GM23248 (cell line): Measurements from ENCODE around the gene TMEM234. TPM values are rescaled to one million over a fixed set of nuclear protein-coding genes. Genes with fewer than 3 reads are reported as not detected.

ENCODE experiments used
- DNase-seq: peaks from one replicate; pipeline ENCODE4 v3.0.0-alpha.2; 2015
- H2AFZ ChIP-seq: fragments of 200-600 bp; sonication (generic); 2 replicates; pipeline ENCODE4 v1.6.1; 2016; ENCODE audit warnings: antibody characterized with exemption
- H3F3A ChIP-seq: fragments of 200-600 bp; sonication (generic); 2 replicates; pipeline ENCODE4 v1.6.1; 2016; ENCODE audit warnings: mild to moderate bottlenecking, antibody characterized with exemption, mixed run types; ENCODE audit not compliant: insufficient read depth
- H3K27ac ChIP-seq: fragments of 200-600 bp; sonication (generic); 2 replicates; pipeline ENCODE4 v1.5.1; 2016; ENCODE audit warnings: mild to moderate bottlenecking
- H3K27me3 ChIP-seq: fragments of 200-600 bp; sonication (generic); replicated peaks from 2 replicates; pipeline ENCODE4 v1.6.1; 2016; ENCODE audit warnings: mild to moderate bottlenecking; ENCODE audit not compliant: insufficient read depth
- H3K36me3 ChIP-seq: fragments of 200-600 bp; sonication (generic); 2 replicates; pipeline ENCODE4 v1.6.1; 2016; ENCODE audit warnings: low read depth, mild to moderate bottlenecking
- H3K4me1 ChIP-seq: fragments of 200-600 bp; sonication (generic); 2 replicates; pipeline ENCODE4 v1.6.1; 2016; ENCODE audit warnings: mild to moderate bottlenecking; ENCODE audit not compliant: insufficient read depth
- H3K4me2 ChIP-seq: fragments of 200-600 bp; sonication (generic); one replicate; pipeline ENCODE4 v1.6.1; 2016; ENCODE audit warnings: mild to moderate bottlenecking; ENCODE audit not compliant: unreplicated experiment
- H3K4me3 ChIP-seq: fragments of 200-600 bp; sonication (generic); 2 replicates; pipeline ENCODE4 v1.5.1; 2016; ENCODE audit warnings: mild to moderate bottlenecking
- H3K79me2 ChIP-seq: fragments of 200-600 bp; sonication (generic); 2 replicates; pipeline ENCODE4 v1.6.1; 2016; ENCODE audit warnings: mild to moderate bottlenecking; ENCODE audit not compliant: insufficient read depth
- H3K9ac ChIP-seq: fragments of 200-600 bp; sonication (generic); 2 replicates; pipeline ENCODE4 v1.6.1; 2016; ENCODE audit warnings: mild to moderate bottlenecking
- H3K9me2 ChIP-seq: fragments of 200-600 bp; sonication (generic); 2 replicates; pipeline ENCODE4 v1.6.1; 2016; ENCODE audit warnings: mixed run types, mild to moderate bottlenecking, moderate library complexity; ENCODE audit not compliant: insufficient read depth
- H3K9me3 ChIP-seq: fragments of 200-600 bp; sonication (generic); one replicate; pipeline ENCODE4 v1.6.1; 2017; ENCODE audit warnings: low read depth
- H4K20me1 ChIP-seq: fragments of 200-600 bp; sonication (generic); 2 replicates; pipeline ENCODE4 v1.6.0; 2016; ENCODE audit not compliant: insufficient read depth
- EZH2 ChIP-seq: fragments of 200-600 bp; sonication (generic); IDR thresholded peaks from 2 replicates; pipeline ENCODE4 v1.6.1; 2018; ENCODE audit warnings: antibody characterized with exemption, mild to moderate bottlenecking; ENCODE audit not compliant: insufficient read depth, poor library complexity, severe bottlenecking
- EZH2phosphoT487 ChIP-seq: fragments of 200-600 bp; sonication (generic); IDR thresholded peaks from 2 replicates; pipeline ENCODE4 v1.6.1; 2018; ENCODE audit warnings: antibody characterized with exemption, moderate library complexity, mild to moderate bottlenecking, low read depth; ENCODE audit not compliant: insufficient read depth
- WGBS, 2 experiments: methylation state at CpG; one replicate each; pipeline ENCODE4 v1.1.6; 2015 to 2017; ENCODE audit warnings: low lambda C conversion rate in 2 of 2, low coverage in 1 of 2; ENCODE audit errors: missing lambda C conversion rate in 2 of 2; 5-methylcytosine and 5-hydroxymethylcytosine counted together
- in situ Hi-C: fragments of 300-500 bp; cut with MboI; formaldehyde crosslinking; loops from 2 replicates; pipeline ENCODE4 v1.15.0; 2020
- polyA plus RNA-seq: library from polyadenylated mRNA; unstranded; fragments of >200 nt; fragmentation: Nextera tagmentation; extraction: Ambion mirVana; gene quantifications from 2 replicates; pipeline ENCODE4 v1.2.1, GENCODE V29; 2016
- total RNA-seq: library from RNA; depleted of rRNA; stranded (reverse); fragments of >200 nt; shearing (Covaris generic); gene quantifications from 2 replicates; pipeline ENCODE4 v1.2.3, GENCODE V29; 2014

The TMEM234 gene
- total and polyA plus RNA-seq, 2 experiments from 2014 or later, result 23.5 to 26.1 TPM

DNA sequence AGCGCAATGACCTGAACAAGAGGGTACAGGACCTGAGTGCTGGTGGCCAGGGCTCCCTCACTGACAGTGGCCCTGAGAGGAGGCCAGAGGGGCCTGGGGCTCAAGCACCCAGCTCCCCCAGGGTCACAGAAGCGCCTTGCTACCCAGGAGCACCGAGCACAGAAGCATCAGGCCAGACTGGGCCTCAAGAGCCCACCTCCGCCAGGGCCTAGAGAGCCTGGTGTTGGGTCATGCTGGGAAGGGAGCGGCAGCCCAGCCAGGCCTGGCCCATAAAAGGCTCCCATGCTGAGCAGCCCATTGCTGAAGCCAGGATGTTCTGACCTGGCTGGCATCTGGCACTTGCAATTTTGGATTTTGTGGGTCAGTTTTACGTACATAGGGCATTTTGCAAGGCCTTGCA, 27.2 kb downstream of the TMEM234 start:
- no peak overlapping the region for H2AFZ ChIP-seq
- no peaks in the 10 kb centered on the region for H4K20me1 ChIP-seq
- H3K4me2 ChIP-seq, result no peak overlapping the region
- H3F3A ChIP-seq, result peaks cover 72% of the 10 kb centered on the region
- no peak overlapping the region for H3K27ac ChIP-seq
- WGBS, 2 experiments, result 97 to 100% methylated on average over 6 of the region's 6 CpGs
- DNase-seq, result no peak
- no peaks in the 10 kb centered on the region for H3K27me3 ChIP-seq
- peaks cover 67% of the 10 kb centered on the region for H3K36me3 ChIP-seq
- H3K9me2 ChIP-seq, result no peaks in the 10 kb centered on the region
- no peak overlapping the region for H3K9ac ChIP-seq
- H3K9me3 ChIP-seq, result no peaks in the 10 kb centered on the region
- in situ Hi-C loops, result no loop called here
- peaks cover 7% of the 10 kb centered on the region for H3K79me2 ChIP-seq
- H3K4me1 ChIP-seq, result peaks cover 21% of the 10 kb centered on the region
- TF ChIP-seq EZH2phosphoT487, result no peak
- TF ChIP-seq EZH2, result no peak
- H3K4me3 ChIP-seq, result no peak overlapping the region

DNA sequence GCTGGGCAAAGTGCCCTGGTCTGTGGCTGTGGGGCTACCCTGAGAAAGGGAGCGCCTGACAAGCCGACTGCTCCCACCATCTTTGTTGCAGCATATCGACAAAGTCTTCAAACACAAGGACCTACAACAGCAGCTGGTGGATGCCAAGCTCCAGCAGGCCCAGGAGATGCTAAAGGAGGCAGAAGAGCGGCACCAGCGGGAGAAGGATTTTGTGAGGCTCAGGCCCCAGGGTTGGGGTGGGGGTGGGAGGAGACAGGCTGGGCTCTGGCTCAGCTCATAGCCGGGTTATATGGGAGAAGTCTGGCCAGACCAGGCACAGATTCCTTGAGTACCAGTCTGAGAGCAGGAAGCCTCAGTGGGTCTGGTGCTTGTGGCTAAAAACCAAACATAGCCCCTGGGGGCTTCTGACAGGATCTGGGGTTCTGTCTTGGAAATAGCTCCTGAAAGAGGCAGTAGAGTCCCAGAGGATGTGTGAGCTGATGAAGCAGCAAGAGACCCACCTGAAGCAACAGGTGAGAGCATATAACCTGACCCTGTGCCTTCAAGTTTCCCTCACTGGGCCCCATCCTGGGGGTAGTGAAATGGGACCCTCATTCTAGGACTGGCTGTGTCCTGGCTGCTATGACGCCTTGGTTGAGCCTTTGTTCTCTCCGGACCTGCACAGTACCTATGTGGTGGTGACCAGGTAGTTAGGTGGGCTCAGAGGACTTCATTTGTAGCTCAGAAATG, 29.8 kb downstream of the TMEM234 start:
- Histone ChIP-seq H3K27me3 (no peaks in the 10 kb centered on the region), H3F3A (peaks cover 55% of the 10 kb centered on the region), H3K9ac (no peak overlapping the region), H4K20me1 (no peaks in the 10 kb centered on the region), H3K79me2 (peaks cover 28% of the 10 kb centered on the region), H3K36me3 (peaks cover 91% of the 10 kb centered on the region), H3K9me2 (no peaks in the 10 kb centered on the region), H3K4me3 (no peak overlapping the region), H2AFZ (no peak overlapping the region), H3K9me3 (no peaks in the 10 kb centered on the region), H3K27ac (no peak overlapping the region), H3K4me2 (no peak overlapping the region), H3K4me1 (peaks cover 10% of the 10 kb centered on the region)
- DNase-seq, result no peak
- in situ Hi-C loops, result no loop called here
- TF ChIP-seq EZH2 (no peak), EZH2phosphoT487 (no peak)
- 93 to 95% methylated on average over 7 to 8 of the region's 8 CpGs for WGBS, 2 experiments

DNA sequence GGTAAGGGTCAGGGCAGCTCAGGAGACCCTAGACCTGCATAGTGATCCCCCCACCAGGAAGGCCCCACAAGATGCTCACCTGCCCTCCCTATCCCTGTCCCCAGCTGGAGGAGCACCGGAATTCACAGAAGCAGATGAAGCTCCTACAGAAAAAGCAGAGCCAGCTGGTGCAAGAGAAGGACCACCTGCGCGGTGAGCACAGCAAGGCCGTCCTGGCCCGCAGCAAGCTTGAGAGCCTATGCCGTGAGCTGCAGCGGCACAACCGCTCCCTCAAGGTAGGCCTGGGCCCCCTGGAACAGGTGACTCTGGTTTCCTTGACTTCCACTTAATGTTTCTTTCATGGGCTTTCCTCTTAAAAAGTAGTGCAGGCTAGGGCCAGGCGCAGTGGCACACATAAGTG, 34.3 kb downstream of the TMEM234 start:
- peaks cover 5% of the 10 kb centered on the region; the same call in 1 of the 2 replicates for H4K20me1 ChIP-seq
- in situ Hi-C loops, result no loop called here
- no peak overlapping the region for H3K4me3 ChIP-seq
- no peak overlapping the region for H2AFZ ChIP-seq
- no peak for DNase-seq
- H3K4me2 ChIP-seq, result no peak overlapping the region
- 91 to 95% methylated on average over 9 of the region's 9 CpGs for WGBS, 2 experiments
- TF ChIP-seq EZH2, result no peak
- no peak for TF ChIP-seq EZH2phosphoT487
- H3K27ac ChIP-seq, result no peak overlapping the region
- peaks cover 13% of the 10 kb centered on the region for H3F3A ChIP-seq
- peaks cover 73% of the 10 kb centered on the region for H3K79me2 ChIP-seq
- no peaks in the 10 kb centered on the region for H3K9me2 ChIP-seq
- H3K27me3 ChIP-seq, result no peaks in the 10 kb centered on the region
- no peak overlapping the region for H3K9ac ChIP-seq
- H3K4me1 ChIP-seq, result 0 out of 2 replicates have a peak, but pooled peaks cover 20% of the 10 kb centered on the region
- no peaks in the 10 kb centered on the region for H3K9me3 ChIP-seq
- H3K36me3 ChIP-seq, result peaks cover 80% of the 10 kb centered on the region

DNA sequence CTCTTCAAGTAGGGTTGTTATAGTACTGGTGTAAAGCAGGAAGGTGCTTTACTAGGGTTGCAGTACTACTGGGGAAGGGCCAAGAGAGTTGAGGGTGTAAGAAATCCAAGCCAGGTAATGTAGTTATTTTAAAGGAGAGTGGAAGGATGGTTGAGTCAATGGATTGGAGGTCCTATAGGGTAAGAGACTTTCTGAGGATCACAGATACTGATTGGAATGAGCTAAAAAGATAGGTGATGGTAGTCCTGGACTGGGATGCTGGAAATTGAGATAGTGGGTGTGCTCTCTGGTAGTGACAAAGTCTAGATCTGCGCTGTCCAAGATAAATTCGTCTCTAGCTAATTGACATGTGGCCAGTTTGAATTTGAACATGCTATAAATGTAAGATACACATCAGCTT, 35.7 kb downstream of the TMEM234 start:
- no peaks in the 10 kb centered on the region for H3K9me3 ChIP-seq
- no peak overlapping the region for H2AFZ ChIP-seq
- peaks cover 10% of the 10 kb centered on the region for H3F3A ChIP-seq
- H3K4me2 ChIP-seq, result no peak overlapping the region
- in situ Hi-C loops, result no loop called here
- peaks cover 33% of the 10 kb centered on the region for H3K4me1 ChIP-seq
- H3K4me3 ChIP-seq, result 0 out of 2 replicates have a peak overlapping the region, but pooled peaks have one; percentile 19
- peaks cover 5% of the 10 kb centered on the region; the same call in 1 of the 2 replicates for H4K20me1 ChIP-seq
- TF ChIP-seq EZH2 (no peak), EZH2phosphoT487 (no peak)
- H3K27ac ChIP-seq, result no peak overlapping the region
- H3K36me3 ChIP-seq, result peaks cover 72% of the 10 kb centered on the region
- no peaks in the 10 kb centered on the region for H3K27me3 ChIP-seq
- peaks cover 87% of the 10 kb centered on the region for H3K79me2 ChIP-seq
- H3K9me2 ChIP-seq, result no peaks in the 10 kb centered on the region
- H3K9ac ChIP-seq, result no peak overlapping the region
- no peak for DNase-seq
- WGBS, 2 experiments, result 57 to 66% methylated on average over 2 of the region's 2 CpGs
